HG02623 (cell line): ENCODE results near the gene SLC25A53.
A peak's percentile ranks its signal among the peaks of the same experiment; 100 is the strongest.

ENCODE experiments used
- ATAC-seq: cut with Tn5 transposase; IDR thresholded peaks from one replicate; pipeline ENCODE4 v1.9.1; 2021; ENCODE audit warnings: moderate library complexity; ENCODE audit not compliant: unreplicated experiment

Gene SLC25A53

GRCh38 chrX:104156630-104157529 is at the start of gene SLC25A53:
Gene SLC25A53, minus strand, starts transcription at chrX:104157009. Its CDS starts 51,752 bp downstream, at chrX:104105257.
- ATAC-seq, result peak; percentile 90

- ATAC-seq, result no peak
Observed at GRCh38 chrX:104205548-104205947, 48.7 kb upstream of the SLC25A53 start.

- peak; percentile 66 for ATAC-seq
Observed at GRCh38 chrX:104195489-104196084, 38.8 kb upstream of the SLC25A53 start.

GRCh38 chrX:104195013-104195412 is 38.2 kb upstream of the SLC25A53 start:
- ATAC-seq, result peak; percentile 37

GRCh38 chrX:104193485-104193884 is 36.7 kb upstream of the SLC25A53 start:
- ATAC-seq, result no peak

GRCh38 chrX:104189837-104190236 is 33.0 kb upstream of the SLC25A53 start:
- ATAC-seq, result no peak

GRCh38 chrX:104187931-104188330 is 31.1 kb upstream of the SLC25A53 start:
- no peak for ATAC-seq

GRCh38 chrX:104183685-104184084 is 26.9 kb upstream of the SLC25A53 start:
- no peak for ATAC-seq

GRCh38 chrX:104173841-104174240 is 17.0 kb upstream of the SLC25A53 start:
- ATAC-seq, result no peak

GRCh38 chrX:104172788-104173187 is 16.0 kb upstream of the SLC25A53 start:
- ATAC-seq, result no peak

GRCh38 chrX:104172121-104172520 is 15.3 kb upstream of the SLC25A53 start:
- no peak for ATAC-seq

- ATAC-seq, result no peak
Observed at GRCh38 chrX:104168127-104168526, 11.3 kb upstream of the SLC25A53 start.

GRCh38 chrX:104166735-104167436 is 10.1 kb upstream of the SLC25A53 start:
- no peak for ATAC-seq

GRCh38 chrX:104165894-104166734 is 9.3 kb upstream of the SLC25A53 start, which contains the start of gene FAM199X:
Gene FAM199X, plus strand, starts transcription at chrX:104166453. Its CDS starts 333 bp downstream, at chrX:104166786.
- ATAC-seq, result peak; percentile 97

- ATAC-seq, result no peak
Observed at GRCh38 chrX:104151037-104151436, 5.8 kb downstream of the SLC25A53 start.

- no peak for ATAC-seq
Observed at GRCh38 chrX:104141087-104141760, 15.6 kb downstream of the SLC25A53 start.

- ATAC-seq, result no peak
Observed at GRCh38 chrX:104137496-104137895, 19.3 kb downstream of the SLC25A53 start.

- ATAC-seq, result peak; percentile 86
Observed at GRCh38 chrX:104136241-104137019, 20.4 kb downstream of the SLC25A53 start.

- no peak for ATAC-seq
Observed at GRCh38 chrX:104135677-104136076, 21.1 kb downstream of the SLC25A53 start.
